AG04449 (cell line): ENCODE measurements around the gene MOCOS.

Source experiments
- CTCF ChIA-PET: fragments of 350-600 bp; formaldehyde crosslinking; extraction: SDS; loops from one replicate; lab custom pipeline; 2021; ENCODE audit warnings: antibody characterized with exemption; lab: Yijun Ruan, JAX
- POLR2A ChIA-PET: fragments of 400-600, 350-600 bp; formaldehyde crosslinking; extraction: SDS; loops from one replicate; lab custom pipeline; 2020; ENCODE audit warnings: antibody characterized with exemption, inconsistent platforms; lab: Yijun Ruan, JAX
- DNase-seq: peaks from one replicate; pipeline ENCODE4 v3.0.0-alpha.2; 2010; ENCODE audit warnings: low read depth, low spot score
- H3K4me3 ChIP-seq: 2 replicates; pipeline ENCODE4 v1.5.1; 2011; ENCODE audit warnings: low read depth, mild to moderate bottlenecking, control low read depth, low read length
- TF ChIP-seq, protein P1 (sequence below): IDR thresholded peaks from one replicate; pipeline ENCODE4 v1.5.1; 2011; ENCODE audit warnings: mild to moderate bottlenecking, moderate library complexity, low read length, control low read depth, inconsistent platforms; ENCODE audit not compliant: insufficient read depth; ENCODE audit errors: missing control alignments

MOCOS gene

DNA sequence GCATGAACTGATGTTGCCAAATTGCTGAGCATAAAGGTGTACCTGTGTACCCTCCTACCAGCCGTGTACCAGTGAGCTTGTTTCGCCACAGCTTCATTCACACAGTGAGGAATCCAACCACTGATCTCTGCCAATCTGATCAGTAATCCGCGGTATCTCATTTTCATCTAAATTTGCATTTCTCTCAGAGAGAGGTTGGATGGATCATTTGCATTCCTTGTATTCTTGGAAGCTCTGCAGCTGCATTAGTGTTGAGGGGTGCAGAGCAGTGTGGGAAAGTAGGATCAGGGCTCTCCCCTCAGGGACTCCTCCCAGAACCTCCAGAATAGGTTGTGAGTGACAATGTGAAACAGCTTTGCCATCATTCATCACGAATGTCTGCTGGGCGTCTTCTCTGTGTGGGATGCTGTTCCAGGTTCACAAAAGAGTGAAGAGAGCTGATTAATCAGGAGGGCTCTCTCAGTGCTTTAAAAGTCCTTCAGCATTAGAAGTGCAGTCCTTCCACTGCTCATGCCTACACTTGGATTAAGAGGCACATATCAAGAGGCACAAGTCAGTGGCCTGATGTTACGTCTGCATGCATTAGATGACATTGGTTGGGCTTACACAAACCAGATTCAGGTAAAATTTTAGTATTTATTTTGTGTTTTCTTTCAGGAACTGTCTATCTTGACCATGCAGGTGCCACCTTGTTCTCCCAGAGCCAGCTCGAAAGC lies 7.5 kb downstream of the MOCOS start:
- CTCF ChIA-PET, result no interaction called here
- no peak for DNase-seq
- TF ChIP-seq, protein P1, sequence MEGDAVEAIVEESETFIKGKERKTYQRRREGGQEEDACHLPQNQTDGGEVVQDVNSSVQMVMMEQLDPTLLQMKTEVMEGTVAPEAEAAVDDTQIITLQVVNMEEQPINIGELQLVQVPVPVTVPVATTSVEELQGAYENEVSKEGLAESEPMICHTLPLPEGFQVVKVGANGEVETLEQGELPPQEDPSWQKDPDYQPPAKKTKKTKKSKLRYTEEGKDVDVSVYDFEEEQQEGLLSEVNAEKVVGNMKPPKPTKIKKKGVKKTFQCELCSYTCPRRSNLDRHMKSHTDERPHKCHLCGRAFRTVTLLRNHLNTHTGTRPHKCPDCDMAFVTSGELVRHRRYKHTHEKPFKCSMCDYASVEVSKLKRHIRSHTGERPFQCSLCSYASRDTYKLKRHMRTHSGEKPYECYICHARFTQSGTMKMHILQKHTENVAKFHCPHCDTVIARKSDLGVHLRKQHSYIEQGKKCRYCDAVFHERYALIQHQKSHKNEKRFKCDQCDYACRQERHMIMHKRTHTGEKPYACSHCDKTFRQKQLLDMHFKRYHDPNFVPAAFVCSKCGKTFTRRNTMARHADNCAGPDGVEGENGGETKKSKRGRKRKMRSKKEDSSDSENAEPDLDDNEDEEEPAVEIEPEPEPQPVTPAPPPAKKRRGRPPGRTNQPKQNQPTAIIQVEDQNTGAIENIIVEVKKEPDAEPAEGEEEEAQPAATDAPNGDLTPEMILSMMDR, result no peak

DNA sequence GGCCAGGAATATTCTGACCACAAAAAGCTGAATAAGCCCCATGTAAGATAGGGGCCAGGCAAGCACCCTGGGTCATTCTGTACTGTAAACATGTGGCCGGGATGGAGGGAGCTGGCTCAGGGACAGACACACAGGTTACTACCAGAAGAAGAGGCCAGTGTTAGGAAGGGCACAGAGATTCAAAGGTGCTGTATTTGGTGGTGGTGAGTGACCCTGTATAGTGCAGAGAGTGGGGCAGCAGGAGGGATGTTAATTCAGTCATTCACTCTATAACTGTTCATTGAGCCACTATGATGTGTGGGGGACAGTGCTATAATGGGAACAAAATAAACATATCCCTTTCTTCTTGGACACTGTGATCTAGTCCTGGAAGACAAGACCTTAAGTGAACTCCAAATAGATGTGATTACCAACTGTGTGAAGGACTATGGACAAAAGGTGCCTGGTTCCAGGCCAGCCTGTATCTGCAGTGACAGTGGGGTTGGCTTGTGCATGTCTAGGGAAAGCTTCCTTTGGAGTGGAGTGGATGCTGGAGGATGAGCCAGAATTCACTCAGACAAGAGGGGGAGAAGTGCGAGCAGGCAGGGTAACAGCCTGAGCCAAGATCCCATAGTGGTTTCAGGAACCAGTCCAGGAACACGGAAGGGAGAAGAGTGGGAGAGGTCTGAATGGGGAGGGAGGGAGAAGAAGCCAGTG lies 8.3 kb downstream of the MOCOS start:
- no peak for DNase-seq
- TF ChIP-seq, protein P1, result no peak
- H3K4me3 ChIP-seq, result no peak overlapping the region
- ChIA-PET CTCF (no interaction called here), POLR2A (no interaction called here)

More for the DNA sequence above, 7.5 kb downstream of the MOCOS start:
- POLR2A ChIA-PET, result interaction anchor here (0.6 kb wide), 1 partner anchor 9 kb away, joined by 3 read pairs; no protein-coding TSS in a partner anchor
- H3K4me3 ChIP-seq, result no peak overlapping the region

DNA sequence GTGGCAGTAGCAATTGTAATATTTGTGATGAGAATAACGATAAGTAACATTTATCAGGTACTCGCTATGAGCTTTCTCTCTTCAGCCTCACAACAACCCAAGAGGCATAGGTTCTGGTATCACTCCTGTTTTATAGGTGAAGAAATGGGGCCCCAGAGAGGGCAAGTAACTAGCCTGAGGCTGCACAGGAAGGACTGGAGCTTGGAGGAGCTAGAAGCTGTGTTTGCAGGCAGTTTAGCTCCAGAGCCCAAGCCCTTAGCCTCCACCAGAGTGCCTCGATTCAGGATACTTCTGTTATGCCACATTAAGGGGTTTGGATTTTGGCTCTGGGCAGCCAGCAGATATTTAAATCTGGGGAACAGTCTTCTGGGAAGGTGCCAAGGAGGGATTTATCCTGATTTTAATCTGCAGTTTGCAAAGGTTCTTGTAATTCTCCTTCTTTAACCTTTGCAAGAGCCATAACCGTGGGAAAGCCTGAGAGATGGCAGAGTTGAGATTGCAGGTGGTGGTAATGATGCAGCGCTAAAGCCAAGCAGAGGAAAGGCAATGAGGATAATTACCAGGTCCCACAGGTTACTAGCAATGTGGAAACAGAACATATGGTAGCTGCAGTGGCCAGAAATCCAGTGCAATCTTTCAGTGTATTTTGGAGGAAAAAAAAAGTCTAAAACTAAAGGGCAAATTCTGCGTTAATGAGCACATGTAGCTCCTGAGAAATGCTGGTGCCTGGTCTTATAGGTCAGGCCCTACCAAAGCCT lies 9.1 kb downstream of the MOCOS start:
- POLR2A ChIA-PET, result no interaction called here
- DNase-seq, result no peak
- CTCF ChIA-PET, result interaction anchor here (1.2 kb wide), 1 partner anchor 8 kb away, joined by 5 read pairs; no protein-coding TSS in a partner anchor
- no peak overlapping the region for H3K4me3 ChIP-seq
- TF ChIP-seq, protein P1, result no peak

DNA sequence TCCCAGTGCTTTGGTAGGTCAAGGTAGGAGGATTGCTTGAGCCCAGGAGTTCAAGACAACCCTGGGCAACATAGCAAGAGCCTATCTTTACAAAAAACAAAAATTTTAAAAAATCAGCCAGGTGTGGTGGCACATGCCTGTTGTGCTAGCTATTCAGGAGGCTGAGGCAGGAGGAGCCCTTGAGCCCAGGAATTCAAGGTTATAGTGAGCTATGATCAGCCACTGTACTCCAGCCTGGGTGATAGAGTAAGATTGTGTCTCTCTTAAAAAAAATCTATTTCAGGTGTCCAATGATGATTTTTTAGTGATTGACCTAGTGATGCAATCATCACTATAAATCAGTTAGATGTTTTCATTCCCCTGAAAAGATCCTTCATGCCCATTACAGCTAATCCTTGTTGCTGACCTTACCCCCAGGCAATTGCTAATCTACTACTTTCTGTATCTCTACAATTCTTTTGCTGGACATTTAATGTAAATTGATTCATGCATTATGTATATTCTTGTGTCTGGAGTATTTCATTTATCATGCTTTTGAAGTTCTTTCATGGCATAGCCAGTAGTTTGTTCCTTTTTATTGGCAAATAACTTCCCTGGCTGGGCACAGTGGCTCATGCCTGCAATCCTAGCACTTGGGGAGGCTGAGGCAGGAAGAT lies 10.3 kb downstream of the MOCOS start:
- POLR2A ChIA-PET, result no interaction called here
- TF ChIP-seq, protein P1, result no peak
- DNase-seq, result no peak
- no peak overlapping the region for H3K4me3 ChIP-seq
- CTCF ChIA-PET, result interaction anchor here (1.2 to 3.0 kb wide), 3 partner anchors 9 to 374 kb away, joined by 4 to 10 read pairs (median 5); partner anchors contain the start of gene MOCOS

DNA sequence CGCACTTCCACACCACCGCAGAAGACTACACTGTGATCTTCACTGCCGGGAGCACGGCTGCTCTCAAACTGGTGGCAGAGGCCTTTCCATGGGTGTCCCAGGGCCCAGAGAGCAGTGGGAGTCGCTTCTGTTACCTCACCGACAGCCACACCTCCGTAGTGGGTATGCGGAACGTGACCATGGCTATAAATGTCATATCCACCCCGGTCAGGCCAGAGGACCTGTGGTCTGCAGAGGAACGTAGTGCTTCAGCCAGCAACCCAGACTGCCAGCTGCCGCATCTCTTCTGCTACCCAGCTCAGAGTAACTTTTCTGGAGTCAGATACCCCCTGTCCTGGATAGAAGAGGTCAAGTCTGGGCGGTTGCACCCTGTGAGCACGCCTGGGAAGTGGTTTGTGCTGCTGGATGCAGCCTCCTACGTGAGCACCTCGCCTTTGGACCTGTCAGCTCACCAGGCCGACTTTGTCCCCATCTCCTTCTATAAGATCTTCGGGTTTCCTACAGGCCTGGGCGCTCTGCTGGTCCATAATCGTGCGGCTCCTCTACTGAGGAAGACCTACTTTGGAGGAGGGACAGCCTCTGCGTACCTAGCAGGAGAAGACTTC lies 12.5 kb downstream of the MOCOS start:
- no peak for DNase-seq
- CTCF ChIA-PET, result interaction anchor here (3.0 kb wide), 1 partner anchor 12 kb away, joined by 10 read pairs; the partner anchor contains the start of gene MOCOS
- TF ChIP-seq, protein P1, result no peak
- no peak overlapping the region for H3K4me3 ChIP-seq
- POLR2A ChIA-PET, result no interaction called here
